GM19043 (cell line): ENCODE measurements around the gene ZKSCAN8.

Source experiments
- ATAC-seq: cut with Tn5 transposase; IDR thresholded peaks from one replicate; pipeline ENCODE4 v1.9.1; 2021; ENCODE audit warnings: low read depth; ENCODE audit not compliant: unreplicated experiment

Gene ZKSCAN8

GRCh38 chr6:28203201-28203600 lies 61.5 kb downstream of the ZKSCAN8 start:
- no peak for ATAC-seq

- ATAC-seq: no peak
Observed at GRCh38 chr6:28205879-28206278, 64.2 kb downstream of the ZKSCAN8 start.

GRCh38 chr6:28206527-28206926 lies 64.8 kb downstream of the ZKSCAN8 start:
- ATAC-seq: no peak

GRCh38 chr6:28206928-28207509 lies 65.3 kb downstream of the ZKSCAN8 start:
- no peak for ATAC-seq

- no peak for ATAC-seq
Observed at GRCh38 chr6:28207510-28208110, 65.9 kb downstream of the ZKSCAN8 start.

GRCh38 chr6:28208111-28208659 lies 66.5 kb downstream of the ZKSCAN8 start:
- ATAC-seq: no peak
